GM12864 (cell line): ENCODE results near the gene HHAT.

Experiments
- DNase-seq: peaks from one replicate; pipeline ENCODE4 v3.0.0-alpha.2; 2011; ENCODE audit warnings: low read depth
- H3K4me3 ChIP-seq: 2 replicates; pipeline ENCODE4 v1.5.1; 2011; ENCODE audit warnings: mild to moderate bottlenecking, low read depth, low read length, control low read depth
- TF ChIP-seq, protein P1 (sequence below): IDR thresholded peaks from 2 replicates; pipeline ENCODE4 v1.5.1; 2011; ENCODE audit warnings: low read depth, mild to moderate bottlenecking, moderate library complexity, low read length, control low read depth, inconsistent platforms; ENCODE audit errors: missing control alignments

Gene HHAT

DNA sequence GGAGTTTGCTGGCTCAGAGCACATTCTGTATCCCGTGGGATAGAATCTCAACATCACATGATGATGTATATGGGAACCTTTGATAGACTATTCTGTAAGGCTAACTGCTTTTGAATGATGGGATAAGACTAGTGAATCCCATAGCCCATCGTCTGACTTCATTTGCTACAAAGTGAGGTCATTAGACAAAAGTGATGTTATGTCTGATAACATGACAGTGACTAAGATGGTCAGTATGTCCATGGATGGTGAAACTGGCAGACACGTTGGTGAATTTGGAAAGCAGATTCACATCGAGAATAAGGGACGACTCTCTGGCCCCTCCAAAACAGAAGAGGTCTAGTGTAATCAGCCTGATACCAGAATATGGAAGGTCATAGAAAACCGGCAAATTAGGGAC is 108.4 kb downstream of the HHAT start:
- TF ChIP-seq, protein P1, sequence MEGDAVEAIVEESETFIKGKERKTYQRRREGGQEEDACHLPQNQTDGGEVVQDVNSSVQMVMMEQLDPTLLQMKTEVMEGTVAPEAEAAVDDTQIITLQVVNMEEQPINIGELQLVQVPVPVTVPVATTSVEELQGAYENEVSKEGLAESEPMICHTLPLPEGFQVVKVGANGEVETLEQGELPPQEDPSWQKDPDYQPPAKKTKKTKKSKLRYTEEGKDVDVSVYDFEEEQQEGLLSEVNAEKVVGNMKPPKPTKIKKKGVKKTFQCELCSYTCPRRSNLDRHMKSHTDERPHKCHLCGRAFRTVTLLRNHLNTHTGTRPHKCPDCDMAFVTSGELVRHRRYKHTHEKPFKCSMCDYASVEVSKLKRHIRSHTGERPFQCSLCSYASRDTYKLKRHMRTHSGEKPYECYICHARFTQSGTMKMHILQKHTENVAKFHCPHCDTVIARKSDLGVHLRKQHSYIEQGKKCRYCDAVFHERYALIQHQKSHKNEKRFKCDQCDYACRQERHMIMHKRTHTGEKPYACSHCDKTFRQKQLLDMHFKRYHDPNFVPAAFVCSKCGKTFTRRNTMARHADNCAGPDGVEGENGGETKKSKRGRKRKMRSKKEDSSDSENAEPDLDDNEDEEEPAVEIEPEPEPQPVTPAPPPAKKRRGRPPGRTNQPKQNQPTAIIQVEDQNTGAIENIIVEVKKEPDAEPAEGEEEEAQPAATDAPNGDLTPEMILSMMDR: no peak
- H3K4me3 ChIP-seq: no peak overlapping the region
- no peak for DNase-seq

DNA sequence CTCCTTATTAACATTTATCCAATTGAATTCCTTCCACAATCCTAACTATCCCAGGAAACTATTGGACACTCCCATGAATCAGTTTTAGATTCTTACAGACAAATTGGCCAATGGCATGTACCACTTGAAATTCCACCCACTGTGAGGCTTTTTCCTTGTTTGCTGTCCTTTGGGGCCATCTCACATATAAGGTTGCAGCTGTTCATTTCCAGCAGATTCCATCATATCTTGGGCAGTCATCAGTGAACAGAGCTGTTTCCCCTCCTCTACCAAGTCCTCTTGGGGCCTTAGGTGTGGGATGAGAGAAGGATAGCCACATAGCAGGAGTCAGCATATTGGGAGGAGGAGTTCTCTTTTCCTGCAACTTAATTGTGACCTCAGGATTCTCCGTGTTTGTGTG is 109.1 kb downstream of the HHAT start:
- no peak overlapping the region for H3K4me3 ChIP-seq
- DNase-seq: no peak
- TF ChIP-seq, protein P1: no peak

DNA sequence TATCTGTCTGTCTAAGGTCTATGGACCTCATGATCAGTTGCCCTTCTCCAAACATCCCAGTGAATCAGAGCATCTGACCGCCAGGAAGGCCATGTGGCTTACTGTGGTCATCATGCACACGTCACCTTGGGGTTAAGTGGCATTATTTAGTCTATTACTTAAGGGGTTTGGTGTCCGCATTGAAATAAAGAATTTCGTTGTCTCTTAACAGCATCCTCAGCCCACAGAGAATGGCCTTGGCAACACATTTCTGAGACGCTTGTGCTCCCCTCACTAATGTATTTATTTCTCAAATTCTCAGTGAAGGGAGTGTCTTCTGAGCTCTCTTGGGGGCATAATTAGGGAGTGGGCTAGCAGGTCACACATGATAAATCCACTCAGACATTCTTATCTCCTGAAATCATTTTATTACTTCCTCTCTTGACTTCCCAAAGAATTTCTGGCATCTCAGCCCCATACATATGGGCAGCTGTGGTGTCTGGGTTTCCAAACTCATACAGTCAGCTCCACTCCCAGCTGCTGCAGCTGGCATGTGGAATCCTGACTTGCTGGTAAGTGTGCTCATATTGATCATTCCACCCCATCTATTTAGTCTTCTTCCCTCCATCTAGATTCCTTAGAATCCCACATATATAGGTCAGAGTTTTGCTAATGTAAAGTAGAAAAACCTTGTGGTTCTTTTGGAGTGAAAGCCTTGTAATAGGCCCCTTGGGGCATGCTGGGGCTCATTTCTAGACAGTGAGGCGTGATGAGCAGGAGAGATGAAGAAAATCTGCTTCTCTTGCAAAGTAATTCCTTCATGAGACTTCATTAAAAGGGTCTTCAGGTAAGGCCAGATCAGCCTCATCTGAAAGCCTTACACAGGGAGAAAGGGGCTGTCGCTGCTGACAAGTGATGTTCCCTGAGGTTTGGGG is 110.5 kb downstream of the HHAT start:
- TF ChIP-seq, protein P1: no peak
- no peak for DNase-seq

DNA sequence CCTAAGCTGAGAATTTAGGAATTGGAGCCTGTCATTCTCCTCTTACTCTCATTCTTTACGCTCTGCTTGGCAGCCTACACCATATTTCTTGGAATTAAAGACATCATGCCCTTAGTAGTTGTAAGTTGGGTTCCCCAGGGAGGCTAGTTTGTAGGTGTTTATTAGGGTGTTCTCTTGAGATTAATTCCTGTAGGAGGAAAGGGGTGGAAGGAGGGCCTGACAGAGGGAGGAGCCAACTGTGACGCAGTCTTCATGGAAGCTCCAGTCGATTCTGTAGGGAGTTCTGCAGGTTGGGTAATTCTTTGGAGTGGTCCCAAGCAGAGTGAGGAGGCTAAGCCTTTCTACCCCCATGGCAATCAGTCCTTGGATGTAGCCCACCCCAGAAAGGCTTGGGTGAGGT is 111.4 kb downstream of the HHAT start:
- H3K4me3 ChIP-seq: no peak overlapping the region
- TF ChIP-seq, protein P1: no peak
- no peak for DNase-seq

More for the DNA sequence above, 110.5 kb downstream of the HHAT start:
- H3K4me3 ChIP-seq: no peak overlapping the region

DNA sequence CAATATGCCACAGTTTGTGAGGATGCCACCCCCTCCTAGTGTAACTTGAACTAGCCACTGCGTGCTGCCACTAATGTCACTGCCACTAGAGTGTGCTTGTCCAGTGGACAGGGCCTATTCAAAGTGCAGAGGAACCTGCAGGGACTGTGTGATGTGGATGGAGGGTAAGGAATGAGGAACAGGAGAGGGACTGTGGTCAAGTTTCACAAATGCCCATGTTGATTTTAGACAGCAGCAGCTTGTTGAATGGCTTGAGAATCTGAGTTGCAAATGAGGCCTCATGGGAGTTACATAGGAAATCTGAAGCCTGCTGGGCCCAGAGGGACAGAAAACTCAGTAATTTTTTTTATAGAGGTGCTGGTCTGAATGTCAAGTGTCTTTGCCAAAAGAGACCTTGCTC is 112.3 kb downstream of the HHAT start:
- DNase-seq: no peak
- TF ChIP-seq, protein P1: no peak
- H3K4me3 ChIP-seq: no peak overlapping the region

DNA sequence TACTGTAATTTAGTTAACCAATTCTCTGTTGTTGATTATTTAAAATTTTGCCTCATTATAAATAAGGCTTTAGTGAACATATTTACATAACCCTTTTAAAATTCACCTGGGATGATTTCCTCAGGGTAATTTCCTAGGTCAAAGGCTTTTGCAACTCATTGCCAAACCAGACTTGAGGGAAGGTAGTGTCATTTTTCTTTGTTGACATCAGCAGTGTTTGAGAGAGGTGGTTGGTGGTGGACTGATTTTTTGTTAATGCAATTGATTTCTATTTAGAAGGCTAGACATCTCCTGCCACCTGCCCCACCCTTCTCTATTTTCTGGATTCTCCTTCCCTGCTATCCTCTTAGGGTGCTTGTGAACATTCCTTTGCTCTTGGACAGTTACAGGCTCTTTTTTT is 116.8 kb downstream of the HHAT start:
- H3K4me3 ChIP-seq: no peak overlapping the region
- no peak for DNase-seq
- TF ChIP-seq, protein P1: no peak

DNA sequence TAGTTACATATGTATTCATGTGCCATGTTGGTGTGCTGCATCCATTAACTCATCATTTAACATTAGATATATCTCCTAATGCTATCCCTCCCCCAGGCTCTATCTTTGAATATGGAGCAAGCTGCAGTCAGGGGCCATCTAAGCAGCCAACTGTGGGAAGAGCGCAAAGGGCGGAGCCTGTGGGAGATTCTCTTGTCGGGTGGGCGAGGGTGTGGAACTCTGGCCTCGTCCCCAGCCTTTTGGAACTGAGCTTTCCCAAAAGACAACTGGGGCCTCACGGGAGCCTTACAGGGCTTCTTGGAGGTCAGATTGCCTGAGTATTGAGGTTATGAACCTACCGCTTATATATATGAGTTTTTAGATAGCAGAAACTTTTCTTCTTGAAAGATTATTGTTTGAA is 117.2 kb downstream of the HHAT start:
- no peak for DNase-seq
- TF ChIP-seq, protein P1: no peak
- no peak overlapping the region for H3K4me3 ChIP-seq
